NOMO-1 (cell line): Measurements from ENCODE around the gene IGF2BP2.
"Not testable (repeated sequence)": the region's sequence is repeated elsewhere in the genome, so short reads cannot be mapped to it uniquely, and the experiment has no call there.

Experiments
- DNase-seq, 2 experiments: peaks; one replicate each; lab custom pipeline; 2025; ENCODE audit not compliant: unreplicated experiment in 2 of 2; lab: John Stamatoyannopoulos, UW

Gene IGF2BP2

DNA sequence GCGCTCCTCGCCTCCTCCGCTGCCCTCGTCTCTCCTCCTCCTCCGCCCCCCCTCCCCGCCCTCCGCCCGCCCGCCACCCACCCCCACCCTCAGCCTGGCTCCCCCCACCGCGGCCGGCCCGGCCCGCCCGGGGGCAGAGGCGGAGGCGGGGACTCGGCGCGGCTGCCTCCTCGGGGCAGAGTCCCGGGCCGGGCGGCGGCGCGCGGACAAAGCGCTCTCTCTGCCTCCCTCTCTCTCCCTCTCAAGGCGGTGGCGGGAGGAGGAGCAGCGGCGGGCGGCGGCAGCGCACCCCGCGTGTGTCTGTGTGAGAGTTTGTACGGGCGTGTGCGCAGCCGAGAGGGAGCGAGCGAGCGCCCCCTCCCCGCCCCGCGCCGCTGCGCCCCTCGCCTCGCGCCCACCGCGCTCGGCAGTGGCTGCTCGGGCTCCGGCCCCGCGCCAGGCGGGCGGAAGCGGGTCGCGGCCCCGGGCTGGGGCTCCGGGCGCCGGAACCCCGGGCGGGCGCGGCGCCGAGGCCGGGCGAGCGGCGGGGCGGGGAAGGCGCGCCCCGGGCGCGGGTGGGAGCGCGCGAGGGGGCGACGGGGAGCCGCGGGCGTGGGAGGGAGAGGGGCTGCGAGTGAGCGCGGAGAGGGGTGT is at the start of gene IGF2BP2:
TSS of gene IGF2BP2 (minus strand) at position 37 of the 633 bp plus-strand sequence. CDS start 82 bp downstream, outside the sequence.
- DNase-seq = peak; percentile 86 to 91

GRCh38 chr3:185874119-185874518 is 49.3 kb upstream of the IGF2BP2 start:
- no peak for DNase-seq

DNA sequence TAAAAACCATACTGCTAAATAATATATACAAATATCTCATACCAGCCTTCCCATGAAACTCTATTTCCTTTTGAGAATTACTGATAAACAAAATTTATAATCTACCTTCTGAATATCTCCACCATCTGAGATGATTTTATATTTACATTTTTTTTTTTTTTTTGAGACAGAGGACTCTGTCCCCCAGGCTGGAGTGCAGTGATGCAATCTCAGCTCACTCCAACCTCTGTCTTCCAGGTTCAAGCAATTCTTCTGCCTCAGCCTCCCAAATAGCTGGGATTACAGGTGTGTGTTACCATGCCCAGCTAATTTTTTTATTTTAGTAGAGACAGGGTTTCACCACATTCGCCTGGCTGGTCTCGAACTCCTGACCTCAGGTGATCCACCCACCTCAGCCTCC is 42.8 kb upstream of the IGF2BP2 start:
- DNase-seq = no peak

DNA sequence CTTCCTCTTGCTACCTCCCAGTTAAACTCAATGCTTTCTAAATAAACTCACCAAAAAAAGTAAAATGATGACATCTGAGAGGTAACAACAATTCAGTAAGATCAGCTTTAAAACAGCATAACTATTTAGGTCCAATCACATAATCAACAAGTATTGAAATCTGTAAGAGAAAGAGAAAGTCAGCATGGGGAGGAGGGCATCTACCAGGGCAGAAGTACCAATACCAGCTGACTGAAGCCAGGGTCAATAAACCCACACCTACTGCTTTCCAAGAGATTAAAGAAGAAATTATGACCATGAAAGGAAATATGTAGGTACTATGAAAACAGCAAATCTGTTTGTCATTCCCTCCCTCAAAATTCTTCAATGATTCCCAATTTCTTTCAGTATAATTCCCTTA is 42.2 kb upstream of the IGF2BP2 start:
- DNase-seq = no peak

- DNase-seq = no peak
Observed at GRCh38 chr3:185866555-185866954, 41.7 kb upstream of the IGF2BP2 start.

DNA sequence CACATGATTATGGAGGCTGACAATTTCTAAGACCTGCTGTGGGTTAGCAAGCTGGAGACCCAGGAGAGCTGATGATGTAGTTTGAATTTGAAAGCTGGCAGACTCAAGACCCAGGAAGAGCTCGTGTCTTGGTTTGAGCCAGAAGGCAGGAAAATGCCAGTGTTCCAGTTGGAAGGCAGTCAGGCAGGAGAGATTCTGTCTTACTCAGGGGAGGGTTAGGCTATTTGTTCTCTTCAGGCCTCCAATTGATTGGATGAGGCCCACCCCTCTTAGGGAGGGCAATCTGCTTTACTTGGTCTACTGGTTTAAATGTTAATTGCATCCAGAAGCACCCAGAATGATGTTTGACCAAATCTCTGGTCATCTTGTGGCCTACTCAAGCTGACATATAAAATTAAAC is 40.4 kb upstream of the IGF2BP2 start:
- no peak for DNase-seq

DNA sequence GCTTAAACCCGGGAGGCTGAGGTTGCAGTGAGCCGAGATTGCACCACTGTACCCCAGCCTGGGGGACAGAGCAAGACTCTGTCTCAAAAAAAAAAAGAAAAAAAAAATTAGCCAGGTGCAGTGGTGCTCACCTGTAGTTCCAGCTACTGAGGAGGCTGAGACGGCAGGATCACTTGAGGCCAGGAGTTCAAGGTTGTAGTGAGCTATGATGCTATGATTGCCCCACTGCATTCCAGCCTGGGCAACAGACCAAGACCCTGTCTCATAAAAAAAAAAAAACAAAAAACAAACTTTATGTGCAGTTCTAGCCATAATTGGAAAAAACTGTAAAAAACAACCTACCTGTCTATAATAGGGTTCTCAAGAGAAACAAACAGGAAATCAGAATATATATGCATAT is 39.9 kb upstream of the IGF2BP2 start:
- no peak for DNase-seq

GRCh38 chr3:185862920-185863319 is 38.1 kb upstream of the IGF2BP2 start:
- no peak for DNase-seq

- DNase-seq = no peak
Observed at GRCh38 chr3:185859294-185859972, 34.6 kb upstream of the IGF2BP2 start.

- no peak for DNase-seq
Observed at GRCh38 chr3:185858502-185859225, 33.8 kb upstream of the IGF2BP2 start.

- DNase-seq = no peak
Observed at GRCh38 chr3:185857208-185857607, 32.4 kb upstream of the IGF2BP2 start.

DNA sequence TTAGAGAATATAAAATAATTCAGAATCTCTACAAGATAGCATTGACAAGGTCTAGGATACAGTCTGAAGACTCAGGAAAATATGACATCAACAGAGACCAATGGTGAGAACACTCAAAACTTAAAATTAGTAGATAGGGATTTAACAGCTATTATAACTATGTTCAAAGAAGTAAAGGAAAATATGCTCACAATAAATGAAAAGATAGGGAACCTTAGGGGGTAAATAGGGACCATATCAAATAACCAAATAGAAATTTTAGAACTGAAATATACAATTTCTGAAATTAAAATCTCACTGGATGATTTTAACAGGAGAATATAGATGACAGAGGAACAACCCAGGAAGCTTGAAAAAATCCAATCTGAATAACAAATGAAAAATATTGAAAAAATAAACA is 31.8 kb upstream of the IGF2BP2 start:
- DNase-seq = no peak

DNA sequence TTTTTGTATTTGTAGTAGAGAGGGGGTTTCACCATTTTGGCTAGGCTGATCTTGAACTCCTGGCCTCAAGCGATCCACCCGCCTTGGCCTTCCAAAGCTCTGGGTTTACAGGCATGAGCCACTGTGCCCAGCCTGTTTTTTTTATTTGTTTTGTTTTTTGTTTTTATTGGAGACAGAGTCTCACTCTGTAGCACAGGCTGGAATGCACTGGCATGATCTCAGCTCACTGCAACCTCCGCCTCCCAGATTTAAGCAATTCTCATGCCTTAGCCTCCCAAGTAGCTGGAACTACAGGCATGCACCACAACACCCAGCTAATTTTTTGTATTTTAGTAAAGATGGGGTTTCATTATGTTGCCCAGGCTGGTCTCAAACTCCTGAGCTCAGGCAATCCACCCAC is 28.9 kb upstream of the IGF2BP2 start:
- DNase-seq = not testable (repeated sequence)

GRCh38 chr3:185852635-185853034 is 27.8 kb upstream of the IGF2BP2 start:
- peak; percentile 34 to 50 for DNase-seq

GRCh38 chr3:185851959-185852358 is 27.1 kb upstream of the IGF2BP2 start:
- DNase-seq = no peak

DNA sequence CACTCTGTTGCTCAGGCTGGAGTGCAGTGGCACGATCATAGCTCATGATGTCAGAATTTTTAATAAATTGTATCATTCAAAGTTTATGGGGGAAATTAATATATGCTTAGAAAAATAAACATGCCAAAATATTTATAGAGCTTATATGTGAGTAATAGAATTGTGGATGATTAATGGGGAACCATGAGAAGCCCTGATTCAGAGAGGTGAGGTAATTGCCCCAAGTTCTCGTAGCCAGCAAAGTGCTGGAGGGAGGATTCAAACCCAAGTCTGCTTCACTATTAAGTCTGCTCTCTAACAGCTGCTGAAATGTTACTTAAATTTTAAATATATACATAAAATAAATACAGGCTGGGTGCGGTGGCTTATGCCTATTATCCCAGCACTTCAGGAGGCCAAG is 26.2 kb upstream of the IGF2BP2 start:
- no peak for DNase-seq

DNA sequence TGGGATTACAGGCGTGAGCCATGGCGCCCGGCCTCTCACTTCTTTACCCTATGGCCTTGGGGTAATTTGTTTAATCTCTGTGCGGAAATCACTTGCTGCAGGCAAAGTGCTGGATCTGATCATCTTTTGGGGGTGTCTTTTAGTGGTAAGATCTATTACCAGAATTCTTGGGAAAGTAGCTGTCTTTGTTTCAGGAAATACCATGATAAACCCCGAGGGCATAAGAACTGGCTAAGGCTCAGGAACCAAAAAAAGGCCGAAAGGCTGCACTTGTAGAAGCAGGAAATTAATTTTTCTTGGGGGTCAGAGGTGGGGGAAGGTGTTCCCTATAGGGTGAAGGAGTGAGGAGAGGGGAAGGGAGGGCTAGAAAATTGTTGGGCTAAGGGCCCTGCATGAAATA is 22.7 kb upstream of the IGF2BP2 start:
- no peak for DNase-seq

DNA sequence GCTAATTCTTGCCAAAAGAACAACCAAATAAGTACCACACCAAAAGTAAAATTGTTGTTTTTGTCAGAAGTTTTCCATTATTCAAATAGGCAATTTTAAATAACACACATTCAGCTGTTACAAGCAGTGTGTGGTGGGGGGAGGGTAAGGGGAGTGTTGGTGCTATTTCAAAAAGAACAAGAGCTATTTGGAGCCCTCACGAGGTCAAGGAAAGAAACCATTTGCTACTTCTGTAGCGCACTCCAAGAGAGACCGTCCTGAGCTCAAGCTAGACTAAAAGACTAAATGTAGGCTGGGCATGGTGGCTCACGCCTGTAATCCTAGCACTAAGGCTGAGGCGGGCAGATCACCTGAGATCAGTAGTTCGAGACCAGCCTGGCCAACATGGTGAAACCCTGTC is 21.2 kb upstream of the IGF2BP2 start:
- DNase-seq = no peak

- no peak for DNase-seq
Observed at GRCh38 chr3:185844051-185844450, 19.2 kb upstream of the IGF2BP2 start.

DNA sequence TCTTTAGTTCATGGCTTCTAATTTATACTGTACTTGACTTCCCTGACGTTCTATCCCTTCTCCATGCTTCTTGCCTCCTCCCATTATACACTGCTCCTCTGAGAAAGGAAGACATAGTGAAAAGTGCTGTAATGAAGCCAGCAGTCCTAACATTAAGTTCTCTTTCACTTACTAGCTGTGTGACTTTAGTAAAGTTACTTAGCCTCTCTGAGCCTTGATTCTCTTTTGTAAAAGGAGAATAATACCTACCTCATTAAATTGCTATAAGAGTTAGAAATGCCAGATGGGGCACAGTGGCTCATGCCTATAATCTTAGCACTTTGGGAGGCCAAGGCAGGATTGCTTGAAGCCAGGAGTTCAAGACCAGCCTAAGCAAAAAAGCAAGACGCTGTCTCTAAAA is 18.8 kb upstream of the IGF2BP2 start:
- no peak for DNase-seq

DNA sequence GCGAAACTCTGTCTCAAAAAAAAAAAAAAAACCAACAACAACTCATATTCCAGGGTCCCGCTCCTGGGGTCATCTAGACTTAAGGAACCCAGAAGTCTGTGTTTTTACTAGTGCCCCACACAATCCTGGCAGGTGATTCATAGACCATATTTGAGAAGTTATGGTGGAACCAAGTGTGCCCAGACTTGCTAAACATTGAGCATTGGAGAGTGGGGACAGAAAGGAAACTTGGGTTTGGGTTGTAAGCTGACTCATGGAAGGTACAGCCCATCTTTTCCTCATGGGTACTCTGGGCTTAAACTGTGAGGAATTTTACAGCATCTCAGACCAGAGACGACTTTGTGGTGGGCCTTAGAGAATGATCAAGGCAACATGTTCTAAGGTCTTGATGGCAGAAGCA is 18.3 kb upstream of the IGF2BP2 start:
- DNase-seq = no peak

- DNase-seq = no peak
Observed at GRCh38 chr3:185842241-185842640, 17.4 kb upstream of the IGF2BP2 start.
